GF-D8 (cell line): Measurements from ENCODE around the gene RCAN3.
"Not testable (repeated sequence)": the region's sequence is repeated elsewhere in the genome, so short reads cannot be mapped to it uniquely, and the experiment has no call there.

Experiments used
- DNase-seq: peaks from one replicate; lab custom pipeline; 2025; lab: John Stamatoyannopoulos, UW

Gene RCAN3

DNA sequence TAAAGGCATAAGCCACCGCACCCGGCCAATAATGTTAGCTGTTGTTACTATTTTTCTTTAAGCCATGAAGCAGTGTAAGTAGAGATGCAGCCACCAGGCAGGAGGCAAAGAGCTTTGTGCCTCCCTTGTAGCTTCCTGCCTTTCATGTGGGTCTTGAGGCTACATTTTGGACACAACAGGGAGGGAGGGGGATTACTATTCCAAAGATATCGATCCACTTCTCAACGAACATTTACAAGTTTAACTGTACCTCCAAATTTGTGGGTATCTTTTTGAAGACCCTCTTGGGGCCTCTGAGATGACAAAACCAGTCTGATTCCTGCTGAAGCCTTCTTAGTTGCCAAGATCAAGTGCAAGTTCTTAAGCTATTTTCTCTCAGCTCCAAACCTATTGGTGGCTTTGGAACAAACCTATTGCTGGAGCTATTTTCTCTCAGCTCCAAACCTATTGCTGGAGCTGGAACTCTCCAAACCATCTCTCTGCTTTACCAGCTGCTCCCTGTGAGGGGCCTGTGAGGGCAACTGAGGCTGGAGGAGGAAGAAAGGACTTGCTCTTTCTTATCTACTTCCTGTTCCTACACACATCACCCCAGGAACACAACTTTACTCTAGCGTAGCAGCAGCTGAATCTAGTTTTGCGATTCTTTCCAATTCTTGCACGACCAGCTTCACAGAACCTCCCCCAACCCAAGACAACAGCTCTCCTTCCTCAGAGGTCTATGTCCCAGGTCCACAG is 16.1 kb upstream of the RCAN3 start:
- no peak for DNase-seq

DNA sequence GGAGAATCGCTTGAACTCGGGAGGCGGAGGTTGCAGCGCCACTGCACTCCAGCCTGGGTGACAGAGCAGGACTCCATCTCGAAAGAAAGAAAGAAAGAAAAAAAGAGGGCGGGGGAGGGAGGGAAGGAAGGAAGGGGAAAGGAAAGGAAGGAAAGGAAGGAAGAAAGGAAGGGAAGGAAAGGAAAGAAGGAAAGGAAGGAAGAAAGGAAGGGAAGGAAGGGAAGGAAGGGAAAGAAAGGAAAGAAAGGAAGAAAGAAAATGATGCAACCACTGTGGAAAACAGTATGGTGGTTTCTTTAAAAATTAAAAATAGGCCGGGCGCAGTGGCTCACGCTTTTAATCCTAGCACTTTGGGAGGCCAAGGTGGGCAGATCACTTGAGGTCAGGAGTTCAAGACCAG is 15.2 kb upstream of the RCAN3 start:
- DNase-seq: no peak

DNA sequence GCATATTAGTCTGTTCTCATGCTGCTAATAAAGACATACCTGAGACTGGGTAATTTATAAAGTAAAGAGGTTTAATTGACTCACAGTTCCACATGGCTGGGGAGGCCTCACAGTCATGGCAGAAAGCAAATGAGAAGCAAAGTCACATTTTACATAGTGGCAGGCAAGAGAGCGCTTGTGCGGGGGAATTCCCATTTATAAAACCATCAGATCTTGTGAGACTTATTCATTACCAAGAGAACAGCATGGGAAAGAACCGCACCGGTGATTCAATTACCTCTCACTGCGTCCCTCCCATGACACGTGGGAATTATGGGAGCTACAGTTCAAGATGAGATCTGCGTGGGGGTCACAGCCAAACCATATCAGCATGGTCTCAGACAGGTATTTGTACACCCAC is 14.5 kb upstream of the RCAN3 start:
- not testable (repeated sequence) for DNase-seq

DNA sequence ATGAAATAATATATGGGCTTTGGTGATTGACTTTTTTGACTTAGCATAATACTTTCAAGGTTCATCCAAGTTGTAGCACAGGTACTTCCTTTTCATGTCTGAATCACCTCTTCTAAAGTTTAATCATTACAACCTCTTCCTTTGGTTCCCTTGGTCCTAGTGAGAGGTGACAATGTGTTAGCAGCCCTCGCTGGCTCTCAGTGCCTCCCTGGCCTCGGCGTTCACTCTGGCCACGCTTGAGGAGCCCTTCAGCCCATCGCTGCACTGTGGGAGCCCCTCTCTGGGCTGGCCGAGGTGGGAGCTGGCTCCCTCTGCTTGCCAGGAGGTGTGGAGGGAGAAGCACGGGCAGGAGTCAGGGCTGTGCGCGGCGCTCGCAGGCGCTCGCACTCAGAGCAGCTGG is 13.0 kb upstream of the RCAN3 start:
- DNase-seq: no peak

DNA sequence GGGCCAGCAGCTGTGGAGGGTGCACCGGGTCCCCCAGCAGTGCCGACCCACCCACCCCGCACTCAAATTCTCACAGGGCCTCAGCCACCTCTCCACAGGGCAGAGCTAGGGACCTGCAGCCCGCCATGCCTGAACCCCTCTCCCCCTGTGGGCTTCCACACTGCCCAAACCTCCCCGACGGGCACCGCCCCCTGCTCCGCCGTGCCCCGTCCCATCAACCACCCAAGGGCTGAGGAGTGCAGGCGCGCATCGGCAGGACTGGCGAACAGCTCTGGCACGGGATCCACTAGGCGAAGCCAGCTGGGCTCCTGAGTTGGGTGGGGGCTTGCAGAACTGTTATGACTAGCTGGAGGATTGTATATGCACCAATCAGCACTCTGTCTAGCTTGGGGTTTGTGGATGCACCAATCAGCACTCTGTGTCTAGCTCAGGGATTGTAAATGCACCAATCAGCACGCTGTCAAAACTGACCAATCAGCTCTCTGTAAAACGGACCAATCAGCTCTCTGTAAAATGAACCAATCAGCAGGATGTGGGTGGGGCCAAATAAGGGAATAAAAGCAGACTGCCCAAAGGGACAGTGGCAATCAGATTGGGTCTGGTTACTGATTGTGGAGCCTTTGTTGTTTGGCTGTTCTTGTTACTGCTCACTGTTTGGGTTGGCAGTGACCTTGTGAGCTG is 12.4 kb upstream of the RCAN3 start:
- no peak for DNase-seq

DNA sequence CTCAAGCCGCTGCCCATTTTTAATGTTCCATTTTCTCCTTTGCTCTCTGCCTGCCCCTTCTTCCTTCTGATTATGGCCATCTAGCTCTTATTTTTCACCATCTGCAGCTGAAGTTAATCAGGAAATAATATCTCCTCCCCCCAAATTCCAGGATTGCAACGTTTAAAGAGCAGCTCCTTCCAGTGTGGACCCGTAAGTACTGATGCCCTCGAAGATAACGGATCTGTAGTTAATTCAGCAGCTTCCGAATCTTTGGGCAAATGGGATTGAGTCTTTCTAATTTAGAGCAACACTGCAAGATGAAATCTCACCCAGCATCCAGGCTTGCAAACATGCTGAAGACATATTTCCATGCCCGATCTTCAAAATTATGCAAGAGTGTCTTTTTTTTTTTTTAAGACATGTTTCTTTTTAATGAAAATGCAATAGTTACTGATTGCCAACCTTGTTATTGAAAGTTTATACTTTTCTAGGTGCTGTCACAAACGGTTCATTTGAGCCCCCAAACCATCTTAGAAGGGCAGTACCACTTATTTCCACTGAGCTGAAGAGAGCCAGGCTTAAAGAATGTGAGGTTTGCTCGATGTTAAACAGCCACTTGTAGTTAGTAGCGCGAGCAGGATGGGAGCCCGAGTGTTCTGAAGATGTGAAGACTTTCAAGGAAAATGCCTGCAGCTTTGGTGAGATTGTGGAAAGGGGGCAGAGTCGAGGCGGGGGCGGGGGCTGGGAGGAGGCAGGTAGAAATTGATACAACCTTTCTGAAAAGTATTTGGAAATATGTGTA is 10.9 kb upstream of the RCAN3 start:
- DNase-seq: no peak

DNA sequence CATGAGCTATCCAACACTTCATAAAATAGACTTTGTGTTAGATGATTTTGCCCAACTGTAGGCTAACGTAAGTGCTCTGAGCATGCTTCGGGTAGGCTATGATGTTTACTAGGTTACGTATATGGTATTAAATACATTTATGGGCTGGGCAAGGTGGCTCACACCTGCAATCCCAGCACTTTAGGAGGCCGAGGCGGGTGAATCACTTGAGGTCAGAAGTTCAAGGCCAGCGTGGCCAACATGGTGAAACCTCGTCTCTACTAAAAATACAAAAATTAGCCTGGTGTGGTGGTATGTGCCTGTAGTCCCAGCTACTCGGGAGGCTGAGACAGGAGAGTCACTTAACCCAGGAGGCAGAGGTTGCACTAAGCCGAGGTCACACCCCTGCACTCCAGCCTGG is 9.7 kb upstream of the RCAN3 start:
- DNase-seq: not testable (repeated sequence)

DNA sequence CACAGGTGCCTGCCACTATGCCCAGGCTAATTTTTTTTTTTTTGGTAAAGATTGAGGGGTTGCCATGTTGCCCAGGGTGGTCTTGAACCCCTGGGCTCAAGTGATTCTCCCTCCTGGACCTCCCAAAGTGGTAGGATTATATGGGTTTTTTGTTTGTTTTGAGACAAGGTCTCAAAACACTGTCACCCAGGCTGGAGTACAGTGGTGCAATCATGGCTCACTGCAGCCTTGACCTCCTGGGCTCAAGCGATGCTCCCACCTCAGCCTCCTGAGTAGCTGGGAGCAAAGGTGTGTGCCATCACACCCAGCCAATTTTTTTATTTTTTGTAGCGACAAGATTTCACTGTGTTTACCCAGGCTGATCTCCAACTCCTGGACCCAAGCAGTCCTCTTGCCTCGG is 8.9 kb upstream of the RCAN3 start:
- no peak for DNase-seq

DNA sequence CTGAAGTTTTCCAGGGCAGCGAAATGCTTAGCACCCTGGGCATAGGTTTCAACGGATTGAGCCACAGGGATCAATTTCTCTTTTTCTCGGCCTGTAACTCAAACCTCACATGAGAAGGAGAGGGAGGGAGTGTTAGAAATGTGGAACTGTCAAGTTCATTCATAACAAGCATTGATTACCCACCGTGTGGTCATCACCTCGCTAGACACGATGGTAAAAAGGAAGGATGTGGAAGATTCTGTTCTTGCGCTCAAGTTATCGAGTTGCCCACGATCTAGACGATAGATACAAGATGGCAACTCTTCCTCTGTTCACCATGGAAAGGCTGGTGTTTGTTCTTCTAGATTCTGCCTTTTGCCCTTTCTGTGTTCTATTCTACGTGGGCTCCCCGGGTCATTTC is 4.0 kb upstream of the RCAN3 start:
- DNase-seq: no peak

DNA sequence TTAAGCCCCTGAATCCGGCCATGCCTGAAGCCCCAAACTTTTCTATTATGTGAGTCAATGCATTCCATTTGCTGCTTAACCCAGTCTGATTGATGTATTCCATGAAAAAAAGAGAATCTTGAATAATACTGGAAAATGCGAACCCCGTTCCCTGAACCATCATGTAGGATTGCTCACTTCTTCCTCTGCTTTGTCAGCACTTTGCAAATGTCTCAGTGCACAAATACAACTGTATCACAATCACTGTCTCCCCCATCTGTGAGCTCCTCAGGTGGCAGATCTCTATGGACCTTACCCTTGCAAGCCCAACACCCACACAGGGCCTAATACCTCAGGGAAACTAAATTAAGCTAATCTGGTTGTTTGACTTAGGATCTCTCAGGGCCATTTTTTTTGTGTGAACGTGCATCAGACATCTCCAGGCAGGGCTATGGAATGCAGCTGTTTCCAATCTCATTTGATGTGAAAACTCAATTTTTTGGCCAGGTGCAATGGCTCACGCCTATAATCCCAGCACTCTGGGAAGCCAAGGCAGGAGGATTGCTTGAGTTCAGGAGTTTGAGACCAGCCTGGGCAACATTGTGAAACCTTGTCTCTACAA is 2.1 kb upstream of the RCAN3 start:
- no peak for DNase-seq

DNA sequence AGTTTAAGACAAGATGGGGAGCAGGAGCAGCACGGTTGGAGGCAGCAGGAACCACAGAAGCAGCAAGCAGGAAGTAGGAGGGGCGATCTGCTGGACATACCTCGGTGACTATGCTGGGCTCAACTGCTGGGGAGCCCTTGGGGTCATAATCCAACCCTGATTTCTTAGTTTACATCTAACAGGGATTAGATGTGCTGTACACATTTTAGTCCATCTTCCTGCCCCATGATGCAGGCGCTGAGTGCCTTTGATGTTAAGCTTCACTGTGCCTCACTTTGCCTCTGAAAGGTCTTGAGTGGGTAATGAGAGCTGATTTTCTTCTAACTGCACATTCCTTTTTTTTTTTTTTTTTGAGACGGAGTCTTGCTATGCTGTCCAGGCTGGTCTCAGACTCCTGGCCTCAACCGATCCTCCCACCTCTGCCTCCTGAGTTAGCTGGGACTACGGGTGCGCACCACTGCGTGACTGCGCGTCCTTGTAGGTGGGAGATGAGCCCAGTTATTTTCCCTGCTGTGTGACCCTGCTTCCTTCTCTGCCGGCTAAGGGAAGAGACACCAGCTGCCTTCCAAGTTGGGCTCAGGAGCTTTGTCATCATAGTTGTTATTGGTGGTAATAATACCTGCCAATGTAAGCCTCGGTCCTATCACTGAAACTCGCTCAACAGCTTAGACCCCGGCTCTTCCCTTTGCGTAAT is 1.1 kb upstream of the RCAN3 start:
- DNase-seq: peak; percentile 22

DNA sequence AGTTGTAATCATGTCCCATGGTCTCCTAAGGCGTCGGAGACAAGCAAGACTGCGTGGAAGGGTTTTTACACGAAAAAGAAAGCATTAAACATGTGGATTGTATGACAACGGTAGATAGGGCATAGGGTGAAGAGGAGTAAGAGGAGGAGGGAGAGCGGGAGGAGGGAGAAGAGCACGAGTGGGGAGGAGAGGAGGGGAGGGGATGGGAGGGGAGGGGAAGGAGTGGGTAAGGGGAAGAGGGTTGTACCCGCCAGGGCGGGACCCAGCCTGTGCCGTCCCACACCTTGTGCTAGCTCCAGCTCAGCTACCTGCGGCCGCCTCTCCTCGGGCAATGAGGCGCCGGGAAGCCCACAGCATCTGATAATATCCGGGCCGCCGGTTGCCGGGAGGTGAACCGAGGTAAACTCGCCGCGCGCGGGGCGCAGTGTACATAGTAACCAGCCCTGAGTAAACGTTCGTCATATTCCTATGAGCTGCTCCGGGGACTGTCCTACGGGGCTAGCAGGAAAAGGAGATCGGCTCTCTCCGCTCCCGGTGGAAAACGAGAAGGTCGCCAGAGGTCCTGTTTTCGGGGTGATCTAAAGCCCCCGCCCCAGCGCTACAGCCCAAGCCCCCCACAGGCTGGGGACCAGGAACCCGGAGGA is 449 bp upstream of the RCAN3 start:
- no peak for DNase-seq

DNA sequence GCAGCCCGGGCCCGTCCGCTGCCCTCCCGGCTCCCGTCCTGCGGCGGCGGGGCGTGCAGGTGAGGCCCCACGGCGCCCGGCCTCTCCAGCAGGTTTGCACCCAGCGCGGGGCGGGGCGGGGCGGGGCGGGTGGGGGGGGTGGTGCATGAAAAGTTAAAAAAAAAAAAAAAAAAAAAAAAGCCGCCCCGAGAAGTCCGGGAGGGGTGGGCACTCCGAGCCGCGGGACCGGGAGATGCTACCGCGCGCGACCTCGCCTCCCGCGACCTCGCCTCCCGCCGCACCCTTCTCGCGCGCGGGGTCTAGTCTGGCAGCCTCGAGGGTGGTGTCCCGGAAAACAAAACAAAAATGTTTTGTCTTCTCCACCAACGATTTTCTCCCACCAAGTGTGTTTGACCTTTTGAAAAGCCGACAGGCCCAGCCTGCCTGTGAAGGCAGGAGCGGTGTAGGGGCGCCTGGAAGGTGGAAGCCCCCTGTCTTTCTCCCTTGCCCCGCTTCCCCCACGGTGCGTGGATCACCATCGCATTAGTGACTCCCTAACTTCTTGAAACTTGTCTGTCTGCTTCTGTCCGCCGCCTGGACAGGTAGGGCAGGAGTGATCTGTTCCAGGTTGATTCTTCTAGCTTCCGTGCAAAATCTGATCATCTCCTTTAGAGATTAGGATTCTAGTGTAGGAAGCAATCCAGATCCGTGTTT is 569 bp downstream of the RCAN3 start:
- no peak for DNase-seq

DNA sequence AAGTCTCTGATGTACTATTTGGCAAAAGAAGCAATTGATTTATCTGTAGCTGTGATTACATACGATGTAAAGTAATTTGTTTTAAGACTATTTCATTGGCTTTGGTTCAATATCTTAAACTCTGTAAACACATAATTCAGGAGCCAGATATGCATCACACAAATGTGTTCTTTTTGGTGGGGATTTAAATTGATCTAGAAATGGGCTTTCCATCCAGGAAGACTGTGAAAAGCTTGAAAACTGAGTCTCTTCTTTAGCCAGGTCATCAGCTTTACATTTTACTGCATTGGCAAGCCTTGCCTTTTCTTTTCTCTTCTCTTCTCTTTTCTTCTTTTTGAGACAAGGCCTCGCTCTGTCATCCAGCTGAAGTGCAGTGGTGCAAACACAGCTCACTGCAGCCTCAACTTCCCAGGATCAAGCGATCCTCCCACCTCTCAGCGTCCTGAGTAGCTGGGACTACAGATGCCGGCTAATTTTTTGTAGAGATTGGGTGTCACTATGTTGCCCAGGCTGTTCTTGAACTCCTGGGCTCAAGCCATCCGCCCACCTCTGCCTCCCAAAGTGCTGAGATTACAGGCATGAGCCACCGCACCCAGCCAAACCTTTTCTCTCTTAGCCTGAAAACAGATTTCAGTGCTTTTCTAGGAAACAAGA is 1.4 kb downstream of the RCAN3 start:
- DNase-seq: no peak

DNA sequence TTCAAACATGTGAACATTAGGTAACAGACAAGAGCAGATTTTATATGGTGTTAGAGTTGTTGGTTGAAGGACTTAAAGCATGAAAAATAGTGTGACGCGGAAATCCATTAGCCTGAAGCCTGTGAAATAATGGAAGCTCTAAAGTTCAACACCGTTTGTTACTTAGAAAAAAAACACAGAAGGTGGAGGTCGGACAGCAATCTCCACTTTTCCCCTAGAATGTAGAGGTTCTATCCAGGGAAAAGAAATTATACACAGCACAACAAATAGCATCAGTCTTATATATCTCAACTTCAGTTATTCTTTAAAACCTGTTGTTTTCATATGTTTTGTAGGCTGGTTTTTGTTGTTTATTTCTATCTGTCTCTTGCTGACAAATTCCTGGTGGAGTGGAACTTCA is 1.9 kb downstream of the RCAN3 start:
- DNase-seq: no peak

DNA sequence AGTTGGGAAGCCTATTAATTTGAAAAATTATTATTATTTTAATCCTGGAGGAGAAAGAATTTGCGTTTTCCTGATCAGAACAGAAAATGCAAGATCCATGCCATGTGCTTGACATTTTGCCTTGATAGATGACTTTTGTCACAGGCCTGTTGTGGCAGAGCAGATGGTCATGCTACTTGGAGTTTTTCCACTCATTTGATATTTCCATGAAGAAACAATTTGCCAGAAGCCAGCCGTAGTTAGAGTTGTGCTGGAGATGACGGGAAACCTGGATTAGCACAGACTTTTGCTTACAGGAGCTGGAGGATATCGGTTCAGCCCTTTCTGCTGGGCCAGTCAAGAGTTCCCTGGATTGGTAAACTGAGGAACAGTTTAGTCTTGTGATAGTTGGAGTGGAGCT is 3.2 kb downstream of the RCAN3 start:
- no peak for DNase-seq

DNA sequence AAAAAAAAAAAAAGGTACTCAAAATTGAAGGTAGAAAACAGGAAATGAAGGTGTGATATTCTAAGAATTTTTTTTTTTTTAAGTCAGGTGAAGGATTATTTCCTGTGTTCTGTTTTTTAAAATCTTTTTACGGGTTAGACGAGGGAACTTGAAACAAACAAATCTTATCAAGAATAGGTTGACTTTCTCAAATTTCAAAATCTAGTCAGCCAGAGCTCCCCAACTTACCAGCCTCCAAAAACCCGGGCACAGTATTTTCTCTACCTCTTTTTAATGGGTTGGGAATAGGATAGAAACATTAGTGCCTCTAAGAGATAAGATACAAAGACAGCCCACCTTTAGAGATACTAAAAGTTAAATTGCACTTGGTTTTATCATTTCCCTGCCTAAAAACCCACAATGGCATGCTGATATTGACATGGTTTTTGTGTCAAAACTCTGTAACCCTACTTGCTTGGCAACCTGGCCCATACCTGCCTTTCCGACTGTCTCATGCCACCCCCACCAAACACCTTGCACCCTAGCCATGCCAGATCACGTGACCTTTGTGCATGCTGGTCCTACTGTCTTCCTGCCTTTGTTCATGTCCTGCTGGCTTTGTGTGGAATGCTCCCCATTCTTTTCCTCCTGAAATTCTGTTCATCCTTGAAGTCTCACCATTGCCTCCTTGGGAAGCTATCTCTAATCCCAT is 4.2 kb downstream of the RCAN3 start:
- DNase-seq: no peak

DNA sequence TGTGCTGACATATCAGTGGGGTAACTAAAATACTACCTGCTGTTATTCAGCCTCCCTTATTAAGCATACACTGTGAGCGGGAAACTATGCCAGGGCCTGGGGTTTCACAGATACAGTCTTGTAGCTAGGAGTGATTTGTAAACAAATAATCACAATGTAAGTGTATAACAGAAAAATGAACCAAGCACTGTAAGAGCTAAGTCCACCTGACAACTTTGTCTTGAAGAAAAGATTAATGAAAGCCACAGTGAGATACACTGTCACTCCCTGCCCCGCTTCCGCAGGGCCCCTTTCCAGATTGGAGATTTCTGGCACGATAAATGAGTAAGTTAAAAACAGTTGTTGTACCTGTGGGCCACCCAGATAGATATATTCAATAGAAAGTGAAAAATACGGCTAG is 4.8 kb downstream of the RCAN3 start:
- no peak for DNase-seq

DNA sequence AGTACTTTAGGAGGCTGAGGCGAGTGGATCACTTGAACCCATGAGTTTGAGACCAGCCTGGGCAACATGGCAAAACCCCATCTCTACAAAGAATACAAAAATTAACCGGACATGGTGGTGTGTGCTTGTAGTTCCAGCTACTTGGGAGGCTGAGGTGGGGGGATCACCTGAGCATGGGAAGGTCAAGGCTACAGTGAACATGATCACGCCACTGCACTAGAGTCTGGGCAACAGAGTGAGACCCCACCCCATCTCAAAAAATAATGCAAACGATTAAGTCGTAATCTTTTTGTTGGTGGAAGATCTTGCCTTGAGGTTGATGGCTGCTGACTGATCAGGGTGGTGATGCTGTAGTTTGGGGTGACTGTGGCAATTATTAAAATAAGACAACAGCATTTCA is 6.3 kb downstream of the RCAN3 start:
- no peak for DNase-seq

DNA sequence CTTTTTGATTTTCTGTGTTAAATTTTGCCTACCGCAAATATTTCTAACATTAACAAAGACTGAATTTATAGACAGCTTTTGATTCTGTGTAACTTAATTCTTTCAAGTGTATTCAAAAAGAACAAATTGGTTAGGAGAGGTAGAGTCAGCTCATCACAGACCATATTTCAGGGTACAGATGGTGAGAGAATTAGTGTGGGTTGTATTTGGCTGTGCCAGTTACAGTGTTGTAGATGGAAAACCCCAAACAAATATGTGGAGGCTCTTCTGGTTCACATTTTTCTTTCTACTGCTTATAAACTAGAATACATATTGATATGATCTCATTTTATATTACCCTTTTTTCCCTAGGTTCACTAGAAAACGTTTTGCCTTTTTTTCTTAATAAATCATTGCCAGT is 11.1 kb downstream of the RCAN3 start:
- DNase-seq: no peak
